GM23338 (cell line): Measurements from ENCODE around the gene ALG9.

Experiments
- CREB1 ChIP-seq: fragments of 250-450 bp; sonication (Bioruptor Pico); IDR thresholded peaks from 2 replicates; pipeline ENCODE4 v1.5.0; 2020; ENCODE audit warnings: low read depth, mild to moderate bottlenecking, moderate library complexity
- EZH2 ChIP-seq: fragments of 200-600 bp; sonication (generic); IDR thresholded peaks from one replicate; pipeline ENCODE4 v1.8.0; 2017; ENCODE audit warnings: antibody characterized with exemption, mild to moderate bottlenecking, low read depth; ENCODE audit not compliant: unreplicated experiment
- EZH2phosphoT487 ChIP-seq: fragments of 200-600 bp; sonication (generic); IDR thresholded peaks from one replicate; pipeline ENCODE4 v1.8.1; 2018; ENCODE audit warnings: antibody characterized with exemption; ENCODE audit not compliant: unreplicated experiment
- JUNB ChIP-seq: IDR thresholded peaks from one replicate; pipeline ENCODE4 v1.6.1; 2016; ENCODE audit warnings: antibody characterized with exemption; ENCODE audit not compliant: unreplicated experiment
- NANOG ChIP-seq: IDR thresholded peaks from 2 replicates; pipeline ENCODE4 v1.6.1; 2016; ENCODE audit warnings: antibody characterized with exemption, borderline replicate concordance
- POLR2AphosphoS5 ChIP-seq: IDR thresholded peaks from 2 replicates; pipeline ENCODE4 v1.6.1; 2016; ENCODE audit warnings: antibody characterized with exemption, low read depth
- REST ChIP-seq: IDR thresholded peaks from one replicate; pipeline ENCODE4 v1.6.1; 2018; ENCODE audit warnings: antibody characterized with exemption; ENCODE audit not compliant: unreplicated experiment
- ZNF114 ChIP-seq: fragments of 250-450 bp; sonication (Bioruptor Pico); IDR thresholded peaks from 2 replicates; pipeline ENCODE4 v1.5.0; 2020; ENCODE audit warnings: mild to moderate bottlenecking, moderate library complexity
- ZNF331 ChIP-seq: fragments of 250-450 bp; sonication (Bioruptor Pico); IDR thresholded peaks from 2 replicates; pipeline ENCODE4 v1.5.0; 2020; ENCODE audit warnings: low read depth, mild to moderate bottlenecking, moderate library complexity
- TF ChIP-seq, protein P1 (sequence below), 2 experiments: fragments of 200-600 bp in 1 of 2; sonication (generic) in 1 of 2; conservative IDR thresholded peaks; 2 replicates each; pipeline versions ENCODE4 v1.5.1 to v1.6.1; 2016 to 2017; ENCODE audit warnings: antibody characterized with exemption in 2 of 2, low read depth in 2 of 2, mild to moderate bottlenecking in 2 of 2, moderate library complexity in 1 of 2

- TF ChIP-seq, protein P1, sequence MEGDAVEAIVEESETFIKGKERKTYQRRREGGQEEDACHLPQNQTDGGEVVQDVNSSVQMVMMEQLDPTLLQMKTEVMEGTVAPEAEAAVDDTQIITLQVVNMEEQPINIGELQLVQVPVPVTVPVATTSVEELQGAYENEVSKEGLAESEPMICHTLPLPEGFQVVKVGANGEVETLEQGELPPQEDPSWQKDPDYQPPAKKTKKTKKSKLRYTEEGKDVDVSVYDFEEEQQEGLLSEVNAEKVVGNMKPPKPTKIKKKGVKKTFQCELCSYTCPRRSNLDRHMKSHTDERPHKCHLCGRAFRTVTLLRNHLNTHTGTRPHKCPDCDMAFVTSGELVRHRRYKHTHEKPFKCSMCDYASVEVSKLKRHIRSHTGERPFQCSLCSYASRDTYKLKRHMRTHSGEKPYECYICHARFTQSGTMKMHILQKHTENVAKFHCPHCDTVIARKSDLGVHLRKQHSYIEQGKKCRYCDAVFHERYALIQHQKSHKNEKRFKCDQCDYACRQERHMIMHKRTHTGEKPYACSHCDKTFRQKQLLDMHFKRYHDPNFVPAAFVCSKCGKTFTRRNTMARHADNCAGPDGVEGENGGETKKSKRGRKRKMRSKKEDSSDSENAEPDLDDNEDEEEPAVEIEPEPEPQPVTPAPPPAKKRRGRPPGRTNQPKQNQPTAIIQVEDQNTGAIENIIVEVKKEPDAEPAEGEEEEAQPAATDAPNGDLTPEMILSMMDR (conservative IDR thresholded peaks at IDR 0.05; ENCODE audit: low read depth in 2 of 2) = no peak
- no peak for TF ChIP-seq POLR2AphosphoS5
- TF ChIP-seq CREB1 (CRISPR knock-in tag) = no peak
- no peak for TF ChIP-seq REST
- no peak for TF ChIP-seq EZH2
- no peak for TF ChIP-seq NANOG
- TF ChIP-seq JUNB = no peak
- no peak for TF ChIP-seq ZNF114 (CRISPR knock-in tag)
- TF ChIP-seq EZH2phosphoT487 = no peak
- TF ChIP-seq ZNF331 (CRISPR knock-in tag) = no peak
Observed at GRCh38 chr11:111917312-111917711, 45.9 kb upstream of the ALG9 start.
